K562 (cell line): ENCODE measurements around the gene PPP1CB. TPM values are rescaled to one million over a fixed set of nuclear protein-coding genes. Genes with fewer than 3 reads are reported as not detected.

ENCODE experiments used
- CUX1 ChIP-seq: fragments of 200-800 bp; sonication (Bioruptor generic); IDR thresholded peaks from 2 replicates; pipeline ENCODE4 v1.6.1; 2016; ENCODE audit warnings: missing genetic modification characterization, missing compliant biosample characterization
- HMG20B ChIP-seq: fragments of 250-450 bp; sonication (Bioruptor Pico); IDR thresholded peaks from 2 replicates; pipeline ENCODE4 v1.5.0; 2021; ENCODE audit warnings: mild to moderate bottlenecking
- NFYB ChIP-seq: IDR thresholded peaks from 2 replicates; pipeline ENCODE4 v1.6.1; 2011; ENCODE audit warnings: mild to moderate bottlenecking, moderate library complexity; ENCODE audit not compliant: insufficient read length; ENCODE audit errors: extremely low read depth
- REST ChIP-seq, 2 experiments: fragments of 450-650 bp; formaldehyde crosslinking in 1 of 2; IDR thresholded peaks; 2 replicates each; pipeline versions ENCODE4 v1.4.0 to v1.6.1; 2014 to 2020; ENCODE audit warnings: mild to moderate bottlenecking in 2 of 2, borderline replicate concordance in 1 of 2, low read depth in 1 of 2
- SMARCB1 ChIP-seq: IDR thresholded peaks from 2 replicates; pipeline ENCODE4 v1.6.1; 2011; ENCODE audit warnings: improper control_type of control experiment, low read depth; ENCODE audit not compliant: insufficient read length
- ZFP30 ChIP-seq: fragments of 250-450 bp; sonication (Bioruptor Pico); IDR thresholded peaks from 2 replicates; pipeline ENCODE4 v1.8.0; 2022; ENCODE audit warnings: moderate library complexity, mild to moderate bottlenecking, inconsistent platforms, borderline replicate concordance
- ZNF165 ChIP-seq: fragments of 250-450 bp; sonication (Bioruptor Pico); IDR thresholded peaks from 2 replicates; pipeline ENCODE4 v1.4.0; 2020; ENCODE audit warnings: borderline replicate concordance
- ZNF23 ChIP-seq: fragments of 250-450 bp; sonication (Bioruptor Pico); IDR thresholded peaks from 2 replicates; pipeline ENCODE4 v1.4.0; 2020; ENCODE audit warnings: mild to moderate bottlenecking
- ZNF512 ChIP-seq: IDR thresholded peaks from 2 replicates; pipeline ENCODE4 v1.6.1; 2016; ENCODE audit warnings: missing genetic modification characterization, missing compliant biosample characterization
- polyA plus RNA-seq, 8 experiments: library from polyadenylated mRNA; depleted of rRNA in 4 of 8; stranded (reverse) in 5 of 8; unstranded in 3 of 8; fragments of >200 nt; fragmentation: Nextera tagmentation in 2 of 8; fragmentation: Illumina TruSeq in 1 of 8; extraction: Ambion mirVana in 2 of 8; extraction: Trizol in 1 of 8; gene quantifications; 2 replicates each; pipeline versions ENCODE4 v1.2.1 to v1.2.3, GENCODE V29; 2011 to 2014; ENCODE audit warnings: inconsistent platforms in 1 of 8, missing spikeins in 1 of 8
- total RNA-seq, 7 experiments: library from RNA; depleted of rRNA in 6 of 7; stranded (reverse); fragments of >200 nt in 6 of 7; fragmentation: Illumina TruSeq in 2 of 7; extraction: Trizol in 2 of 7; gene quantifications; 2 replicates each; pipeline versions ENCODE4 v1.2.1 to v1.2.3, GENCODE V29; 2011 to 2021; ENCODE audit warnings: low replicate concordance in 1 of 7
- TF ChIP-seq, protein P1 (sequence below): fragments of 450-650 bp; formaldehyde crosslinking; IDR thresholded peaks from 2 replicates; pipeline ENCODE4 v1.4.0; 2022; ENCODE audit warnings: missing genetic modification characterization

PPP1CB gene
- total and polyA plus RNA-seq, 9 of the 15 experiments (the other 6 are each of a cell fraction or from before 2014, with no cell fraction given): 25.6 to 118 (median 58.9) TPM

DNA sequence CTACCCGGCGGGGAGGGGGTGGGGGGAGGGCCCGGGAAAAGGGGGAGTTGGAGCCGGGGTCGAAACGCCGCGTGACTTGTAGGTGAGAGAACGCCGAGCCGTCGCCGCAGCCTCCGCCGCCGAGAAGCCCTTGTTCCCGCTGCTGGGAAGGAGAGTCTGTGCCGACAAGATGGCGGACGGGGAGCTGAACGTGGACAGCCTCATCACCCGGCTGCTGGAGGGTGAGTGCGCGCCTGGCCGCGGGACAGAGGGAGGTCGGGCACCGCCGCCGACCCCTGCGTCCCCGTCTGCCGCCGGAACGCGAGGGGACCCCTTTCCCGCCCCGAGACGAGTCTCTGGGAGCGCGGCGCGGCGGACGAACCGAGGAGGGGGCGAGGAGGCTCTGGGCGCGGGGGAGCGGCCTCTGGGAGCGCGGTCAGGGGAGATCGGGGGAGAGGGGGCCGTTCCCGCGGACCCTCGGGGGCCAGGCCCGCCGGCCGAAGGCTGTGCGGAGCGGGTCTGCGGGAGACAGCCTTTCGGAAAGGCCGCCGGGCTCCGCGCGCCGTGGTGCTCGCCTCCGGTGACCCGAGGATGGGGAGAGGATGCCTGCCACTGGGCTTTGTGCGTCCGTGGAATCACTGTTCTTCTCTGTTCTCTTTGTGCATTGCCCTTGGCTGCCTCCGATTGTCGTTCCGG is 463 bp downstream of the PPP1CB start (continued):
- no peak for TF ChIP-seq REST (IDR thresholded peaks at IDR 0.05; ENCODE audit: borderline replicate concordance)
- no peak for TF ChIP-seq REST (CRISPR knock-in tag; IDR thresholded peaks at IDR 0.05; ENCODE audit: low read depth)
- TF ChIP-seq ZNF512 (tag): no peak
- TF ChIP-seq CUX1 (CRISPR knock-in tag): no peak
- no peak for TF ChIP-seq ZFP30 (CRISPR knock-in tag)
- no peak for TF ChIP-seq NFYB
- TF ChIP-seq SMARCB1: no peak
- TF ChIP-seq, protein P1, sequence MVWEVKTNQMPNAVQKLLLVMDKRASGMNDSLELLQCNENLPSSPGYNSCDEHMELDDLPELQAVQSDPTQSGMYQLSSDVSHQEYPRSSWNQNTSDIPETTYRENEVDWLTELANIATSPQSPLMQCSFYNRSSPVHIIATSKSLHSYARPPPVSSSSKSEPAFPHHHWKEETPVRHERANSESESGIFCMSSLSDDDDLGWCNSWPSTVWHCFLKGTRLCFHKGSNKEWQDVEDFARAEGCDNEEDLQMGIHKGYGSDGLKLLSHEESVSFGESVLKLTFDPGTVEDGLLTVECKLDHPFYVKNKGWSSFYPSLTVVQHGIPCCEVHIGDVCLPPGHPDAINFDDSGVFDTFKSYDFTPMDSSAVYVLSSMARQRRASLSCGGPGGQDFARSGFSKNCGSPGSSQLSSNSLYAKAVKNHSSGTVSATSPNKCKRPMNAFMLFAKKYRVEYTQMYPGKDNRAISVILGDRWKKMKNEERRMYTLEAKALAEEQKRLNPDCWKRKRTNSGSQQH (CRISPR knock-in tag): 0 out of 2 replicates have a peak, but pooled peaks have one; percentile 9
- TF ChIP-seq ZNF23 (CRISPR knock-in tag): no peak
- no peak for TF ChIP-seq HMG20B (CRISPR knock-in tag)
- TF ChIP-seq ZNF165 (CRISPR knock-in tag): no peak
